ENCODE results near the gene HRH1.
"Not testable (repeated sequence)": the region's sequence is repeated elsewhere in the genome, so short reads cannot be mapped to it uniquely, and the experiment has no call there.

The HRH1 gene

DNA sequence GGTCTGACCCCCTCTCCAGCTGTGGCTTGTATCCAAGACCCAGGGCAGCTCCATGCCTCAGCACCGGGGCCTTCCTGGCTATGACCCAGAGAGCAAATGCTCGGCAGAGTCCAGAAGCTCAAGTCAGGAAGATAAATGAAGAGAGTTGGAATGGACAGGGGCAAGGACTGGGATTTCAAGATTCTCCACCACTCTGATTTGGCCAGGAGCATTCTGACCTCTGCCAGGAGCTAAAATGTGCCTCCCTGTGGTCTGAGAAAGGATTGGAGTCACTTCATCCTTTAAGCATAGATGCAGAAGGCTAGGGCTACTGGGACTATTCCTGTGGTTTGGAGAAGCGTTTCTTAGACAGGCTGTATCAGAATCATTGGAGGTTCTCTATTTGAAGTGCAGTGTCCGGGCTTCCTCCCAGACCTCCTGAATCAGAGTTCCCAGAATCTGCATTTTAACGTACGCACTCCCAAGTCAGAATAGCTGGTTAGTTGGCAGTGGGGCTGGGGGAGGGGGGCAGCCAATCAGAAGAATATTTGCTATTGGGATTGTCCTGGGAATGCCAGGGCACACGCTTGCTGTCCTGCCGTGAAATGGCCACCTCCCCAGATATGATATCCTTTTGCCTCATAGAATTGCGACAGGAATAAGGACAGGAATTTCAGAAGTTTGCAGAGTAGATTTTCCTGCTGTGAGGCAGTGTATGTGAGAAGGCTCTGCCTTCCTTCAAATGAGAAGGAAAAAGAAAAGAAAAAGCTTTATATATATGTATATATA is 57.4 kb downstream of the HRH1 start:
- DNase-seq: no peak

DNA sequence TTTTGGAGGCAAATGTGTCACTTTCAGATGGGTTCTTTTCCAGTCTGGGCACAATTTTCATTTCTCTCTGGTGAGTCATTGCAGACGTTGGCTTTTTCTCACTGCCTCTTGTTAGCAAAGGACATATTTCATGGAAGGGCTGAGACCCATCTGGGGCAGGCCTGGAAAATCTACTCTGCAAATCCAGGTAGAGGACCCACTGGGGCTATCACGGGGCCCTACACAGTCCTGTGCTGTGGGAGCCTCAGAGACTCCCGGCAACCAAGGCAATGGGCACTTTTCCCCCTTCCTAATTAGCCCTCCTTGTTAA is 58.0 kb downstream of the HRH1 start:
- DNase-seq: no peak

DNA sequence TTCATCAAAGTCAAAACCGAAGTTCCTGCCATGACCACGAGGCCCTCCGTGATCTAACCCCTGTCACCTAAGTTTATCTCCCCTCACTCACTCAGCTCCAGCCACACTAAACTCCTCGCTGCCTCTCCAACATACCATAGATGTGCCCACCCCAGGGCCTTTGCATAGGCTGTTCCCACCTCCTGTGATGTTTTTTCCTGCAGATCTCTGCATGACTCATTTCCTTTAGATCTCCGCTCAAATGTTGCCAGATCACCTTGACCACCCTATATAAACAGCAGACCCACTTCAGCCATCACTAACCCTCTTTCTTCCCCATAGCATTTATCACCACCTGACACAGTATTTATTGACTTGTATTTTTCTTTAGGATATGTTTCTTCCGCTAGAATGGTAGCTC is 58.5 kb downstream of the HRH1 start:
- no peak for DNase-seq

DNA sequence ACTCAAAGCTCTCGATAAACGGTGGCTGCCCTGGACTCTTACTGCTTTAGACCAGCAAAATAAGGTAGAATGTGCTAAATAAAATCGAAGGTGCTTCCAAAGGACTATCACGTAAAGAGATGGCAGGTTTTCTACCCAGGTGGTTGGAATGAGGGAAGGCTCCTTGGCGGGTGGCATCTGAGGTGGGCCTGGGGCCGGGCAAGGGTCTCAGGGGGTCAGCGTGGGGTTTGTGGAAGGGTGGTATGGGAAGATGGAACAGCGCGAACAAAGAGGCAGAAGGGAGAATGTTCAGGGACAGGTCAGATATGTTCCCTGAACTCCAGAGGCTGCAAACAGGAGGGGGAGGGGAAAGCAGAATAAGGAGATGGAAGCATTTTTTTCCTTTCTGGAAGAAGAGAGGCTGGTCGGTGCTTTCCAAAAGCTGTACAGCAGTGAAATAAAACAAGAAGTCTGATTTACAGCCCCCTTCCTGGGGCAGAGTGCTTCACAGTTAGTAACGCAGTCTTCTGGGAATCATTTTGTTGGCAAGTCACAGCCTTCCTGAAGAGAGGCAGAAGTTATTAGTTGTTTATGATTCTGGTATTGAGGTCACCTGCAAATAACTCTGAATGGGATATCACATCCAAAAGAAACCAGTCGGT is 59.6 kb downstream of the HRH1 start:
- DNase-seq: no peak

DNA sequence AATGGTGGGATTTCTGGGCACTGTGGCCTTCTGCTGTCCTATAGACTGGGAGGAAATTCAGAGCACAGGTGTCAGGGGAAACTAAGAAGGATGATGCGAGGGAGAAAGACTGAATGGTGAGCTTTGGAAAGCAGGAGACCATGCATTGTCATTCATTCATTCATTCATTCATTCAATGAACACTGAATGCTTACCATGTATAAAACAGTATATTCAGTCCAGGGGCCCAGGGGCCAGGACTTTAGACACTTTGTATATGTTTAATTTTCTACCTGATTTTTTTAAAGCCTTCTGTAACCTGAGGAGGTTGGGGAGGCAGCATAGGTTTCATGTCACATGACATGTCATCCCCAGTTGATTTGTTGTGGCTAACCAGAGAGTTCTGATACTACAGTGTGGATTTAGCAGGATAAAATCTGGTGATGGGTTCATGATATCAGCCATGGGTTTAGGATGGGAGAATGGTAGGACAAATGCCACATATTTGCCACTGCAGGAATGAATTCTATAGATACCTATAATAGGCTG is 60.2 kb downstream of the HRH1 start:
- DNase-seq: no peak

DNA sequence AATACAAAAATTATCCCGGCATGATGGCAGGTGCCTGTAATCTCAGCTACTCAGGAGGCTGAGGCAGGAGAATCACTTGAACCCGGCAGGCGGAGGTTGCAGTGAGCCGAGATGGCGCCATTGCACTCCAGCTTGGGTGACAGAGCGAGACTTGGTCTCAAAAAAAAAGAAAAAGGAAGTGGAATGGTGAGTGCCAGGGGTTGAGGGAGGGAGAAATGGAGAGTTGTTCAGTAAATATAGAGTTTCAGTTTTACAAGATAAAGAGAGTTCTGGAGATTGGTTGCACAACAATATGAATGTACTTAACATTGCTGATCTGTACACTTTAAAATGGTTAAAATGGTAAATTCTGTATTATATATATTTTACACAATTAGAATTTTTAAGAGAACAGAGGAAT is 63.1 kb downstream of the HRH1 start:
- DNase-seq: not testable (repeated sequence)

DNA sequence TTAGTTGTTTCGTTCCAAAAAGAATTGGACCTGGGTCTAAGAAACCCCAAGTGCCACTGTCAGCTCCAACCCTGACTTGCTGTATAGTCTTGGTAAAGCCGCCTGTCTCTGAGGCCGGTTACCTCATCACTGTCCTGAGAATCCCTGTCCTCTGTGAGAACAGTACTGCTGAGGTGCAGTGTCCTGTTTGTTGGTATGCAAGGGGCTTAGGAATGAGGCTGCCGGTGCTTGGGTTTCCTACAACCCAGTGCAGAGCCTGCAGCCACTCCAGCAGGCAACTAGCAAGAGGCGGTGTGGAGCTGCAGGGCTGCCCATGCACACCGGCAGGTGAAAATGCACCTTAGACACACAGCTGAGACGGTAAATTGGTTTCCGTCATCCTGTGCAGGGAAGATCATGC is 65.9 kb downstream of the HRH1 start:
- no peak for DNase-seq

DNA sequence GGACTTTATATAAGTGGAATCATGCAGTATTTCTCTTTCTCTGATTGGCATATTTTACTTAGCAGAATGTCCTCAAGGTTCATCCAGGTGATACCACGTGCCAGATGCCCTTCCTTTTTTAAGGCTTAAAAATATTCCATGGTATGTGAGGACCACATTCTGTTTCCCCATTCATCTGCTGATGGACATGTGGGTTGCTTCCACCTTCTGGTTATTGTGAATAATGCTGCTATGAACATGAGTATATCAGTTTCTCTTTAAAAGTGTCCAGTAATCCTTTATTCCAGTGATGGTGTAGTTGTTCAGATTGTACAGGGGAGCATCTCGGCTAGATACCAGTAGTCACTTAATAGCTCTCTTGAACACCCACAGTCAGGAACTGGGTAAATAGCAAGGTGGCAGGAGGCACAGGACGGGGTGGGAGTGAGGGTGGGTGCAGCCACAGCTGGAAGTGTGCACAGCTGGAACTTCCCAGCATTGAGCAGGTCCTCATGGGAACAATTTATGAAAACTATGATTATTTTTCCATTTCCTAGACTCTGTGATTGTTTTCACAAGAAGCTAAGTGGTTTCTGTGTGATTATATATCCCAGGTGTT is 67.6 kb downstream of the HRH1 start:
- DNase-seq: peak; percentile 19 to 29

DNA sequence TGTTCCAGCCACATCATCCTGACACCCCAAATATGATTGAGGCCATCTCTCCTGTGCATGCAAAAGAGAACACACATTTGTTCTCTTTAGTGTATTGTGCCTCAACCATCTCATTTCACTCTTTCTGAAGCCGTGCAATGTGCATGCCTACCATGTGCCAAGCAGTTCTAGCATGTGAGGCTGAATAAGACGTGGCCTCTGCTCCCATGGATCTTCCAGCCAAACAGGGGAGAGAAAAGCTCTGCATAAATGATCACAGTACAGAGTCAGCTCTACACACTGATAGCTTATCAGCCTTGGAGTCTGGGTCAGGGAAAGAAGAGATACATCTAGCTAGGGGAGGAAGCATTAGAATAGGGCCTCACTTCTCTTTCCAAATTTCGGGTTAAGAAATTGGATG is 69.7 kb downstream of the HRH1 start:
- DNase-seq: no peak

DNA sequence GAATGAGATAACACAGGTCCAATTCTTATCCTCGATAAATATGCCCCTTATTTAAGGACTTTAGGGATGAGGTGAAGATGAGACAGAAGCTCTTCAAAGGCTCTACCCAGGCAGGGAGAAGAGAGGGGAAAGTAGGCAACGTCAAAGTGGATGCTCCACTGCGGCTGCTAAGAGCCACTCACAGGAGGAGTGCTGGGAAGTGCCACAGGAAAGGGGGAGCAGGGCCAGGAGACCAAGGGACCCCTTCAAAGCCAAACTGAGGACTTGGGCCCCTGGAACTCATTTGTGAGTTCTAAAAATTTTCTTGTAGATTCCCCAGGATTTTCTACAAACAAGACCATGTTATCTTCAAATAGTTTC is 70.6 kb downstream of the HRH1 start:
- DNase-seq: no peak

DNA sequence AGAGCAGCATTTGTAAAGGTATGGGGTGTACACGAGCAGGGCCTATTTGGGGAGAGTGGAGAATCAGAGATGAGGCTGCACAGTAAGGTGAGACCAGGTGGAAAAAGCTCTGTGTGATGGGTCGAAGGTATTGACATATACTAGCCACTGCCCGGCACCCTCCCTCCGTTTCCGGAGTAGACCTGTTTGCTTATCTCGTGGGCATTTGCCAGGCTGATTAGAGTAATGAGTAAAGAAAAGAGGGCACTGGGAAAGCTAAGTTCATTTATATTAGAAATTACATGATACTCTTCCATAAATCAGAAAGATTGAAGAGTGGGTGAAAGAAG is 71.7 kb downstream of the HRH1 start:
- DNase-seq: no peak

DNA sequence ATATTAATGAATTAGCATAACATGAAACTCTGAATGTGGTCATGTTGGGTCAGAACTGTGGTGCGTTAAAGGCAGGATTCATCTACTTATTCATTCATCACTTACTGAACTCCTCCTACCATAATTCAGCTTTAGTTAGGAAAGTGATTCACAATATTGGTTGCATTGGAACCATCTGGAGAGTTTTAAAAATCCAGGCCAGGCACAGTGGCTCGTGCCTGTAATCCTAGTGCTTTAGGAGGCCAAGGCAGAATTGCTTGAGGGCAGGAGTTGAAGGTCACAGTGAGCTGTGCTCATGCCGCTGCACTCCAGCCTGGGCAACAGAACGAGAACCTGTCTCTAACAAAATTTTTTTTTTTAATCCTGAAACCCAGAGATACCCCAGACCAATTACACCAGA is 73.7 kb downstream of the HRH1 start:
- no peak for DNase-seq

DNA sequence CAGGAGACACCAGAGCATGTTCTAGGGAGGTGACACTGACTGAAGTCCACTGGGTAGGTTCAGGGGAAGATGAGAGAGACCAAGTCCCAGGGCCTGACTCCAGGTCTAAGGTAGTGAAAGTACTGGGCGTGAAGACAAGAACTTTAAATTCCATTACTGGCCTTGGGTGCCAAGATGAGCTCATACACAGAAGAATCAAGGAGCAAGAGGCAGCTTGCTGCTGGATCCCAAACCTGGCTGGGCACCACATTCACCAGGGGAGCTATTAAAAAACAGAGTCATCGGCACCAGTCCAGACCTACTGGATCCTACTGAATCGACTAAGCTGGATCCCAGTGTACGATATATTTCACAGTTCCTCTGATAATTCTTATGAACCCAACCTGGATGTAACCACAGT is 75.8 kb downstream of the HRH1 start:
- no peak for DNase-seq

DNA sequence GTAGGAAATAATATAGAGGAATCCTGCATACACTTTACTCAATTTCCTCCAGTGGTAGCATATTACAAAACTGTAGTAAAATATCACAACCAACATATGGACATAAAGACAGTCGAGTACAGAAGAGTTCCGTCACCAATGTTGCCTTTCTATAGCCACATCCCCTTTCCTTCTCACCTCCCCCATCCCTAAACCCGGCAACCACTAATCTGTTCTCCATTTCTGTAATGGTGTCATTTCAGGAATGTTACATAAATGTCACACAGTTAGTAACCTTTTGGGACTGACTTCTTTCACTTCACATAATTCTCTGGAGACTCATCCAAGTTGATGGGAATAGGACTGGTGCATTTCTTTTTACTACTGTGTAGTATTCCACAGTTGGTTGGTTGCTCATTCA is 76.5 kb downstream of the HRH1 start:
- DNase-seq: no peak

DNA sequence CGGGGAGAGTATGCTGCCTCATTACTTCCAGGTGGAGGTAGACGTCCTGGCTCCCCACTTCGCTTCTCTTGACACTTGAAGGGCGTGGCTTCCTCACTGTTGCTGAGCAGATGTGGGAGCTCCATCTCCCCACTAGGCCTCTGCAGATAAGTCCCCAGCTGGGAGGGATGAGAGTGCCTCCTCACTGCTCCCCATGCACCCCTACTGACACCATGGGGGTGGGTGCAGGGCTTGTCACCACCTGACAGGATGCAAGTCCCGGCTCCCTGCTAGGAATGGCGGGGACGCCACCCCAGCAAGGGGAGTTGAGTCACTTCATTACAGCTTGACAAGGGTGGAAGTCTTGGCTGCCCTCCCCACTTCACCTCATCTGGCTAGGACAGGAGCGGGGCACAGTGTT is 81.1 kb downstream of the HRH1 start:
- DNase-seq: no peak

DNA sequence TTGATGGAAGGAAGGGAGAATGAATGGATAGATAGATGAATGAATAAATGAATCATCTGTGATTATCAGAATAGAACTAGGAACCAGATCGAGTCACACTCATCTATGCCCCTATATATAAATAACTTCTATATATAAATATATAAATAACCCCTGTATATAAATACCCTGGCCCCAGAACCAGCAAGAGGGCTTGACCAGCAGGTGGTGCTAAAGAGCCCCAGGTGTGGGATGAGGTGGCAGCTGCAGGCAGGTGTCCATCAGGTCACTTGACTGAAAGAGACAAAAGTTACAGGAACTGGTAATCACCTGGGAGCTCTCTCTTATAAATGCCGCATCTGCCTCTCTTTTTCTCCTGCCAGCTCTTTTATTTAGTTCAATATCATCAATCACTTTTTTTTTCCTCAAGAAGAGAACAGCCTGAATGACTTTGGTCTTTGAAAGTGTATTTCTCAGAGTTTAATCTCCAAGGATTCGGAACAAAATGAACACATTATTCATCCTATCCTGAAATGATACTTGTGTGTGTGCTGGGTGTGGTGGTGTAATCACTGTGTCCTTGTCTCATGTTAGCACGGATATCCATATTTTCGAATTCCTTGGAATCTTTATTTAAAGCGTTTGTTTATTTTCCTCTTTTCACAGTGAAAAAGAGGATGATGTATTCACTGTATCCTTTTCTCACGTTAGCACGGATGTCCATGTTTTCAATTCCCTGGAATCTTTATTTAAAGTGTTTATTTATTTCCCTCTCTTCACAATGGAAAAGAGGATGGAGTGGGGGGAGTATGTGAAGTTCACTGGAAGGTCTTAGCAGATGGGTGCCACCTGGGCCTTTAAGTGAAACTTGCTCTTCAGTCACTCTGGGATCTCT is 82.5 kb downstream of the HRH1 start:
- peak; percentile 28 to 56 for DNase-seq

DNA sequence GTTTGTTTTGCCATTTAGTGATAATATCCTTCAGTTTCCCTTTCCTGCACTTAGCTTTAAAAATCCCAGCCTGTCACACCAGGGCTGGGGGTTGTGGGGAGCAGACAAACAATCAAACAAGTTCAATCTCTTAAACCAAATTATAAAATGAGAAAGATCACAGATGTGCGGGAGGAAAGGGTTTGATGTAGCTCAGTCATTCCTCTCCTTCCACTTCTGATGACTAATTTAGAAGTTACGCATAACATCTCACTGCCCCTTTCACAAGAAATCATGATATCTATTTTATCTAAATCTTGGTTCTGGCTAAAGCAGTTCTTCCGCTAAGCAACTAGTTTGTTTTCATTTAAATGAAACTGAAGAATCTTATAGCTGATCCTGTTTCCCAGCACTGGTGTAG is 83.8 kb downstream of the HRH1 start:
- no peak for DNase-seq

DNA sequence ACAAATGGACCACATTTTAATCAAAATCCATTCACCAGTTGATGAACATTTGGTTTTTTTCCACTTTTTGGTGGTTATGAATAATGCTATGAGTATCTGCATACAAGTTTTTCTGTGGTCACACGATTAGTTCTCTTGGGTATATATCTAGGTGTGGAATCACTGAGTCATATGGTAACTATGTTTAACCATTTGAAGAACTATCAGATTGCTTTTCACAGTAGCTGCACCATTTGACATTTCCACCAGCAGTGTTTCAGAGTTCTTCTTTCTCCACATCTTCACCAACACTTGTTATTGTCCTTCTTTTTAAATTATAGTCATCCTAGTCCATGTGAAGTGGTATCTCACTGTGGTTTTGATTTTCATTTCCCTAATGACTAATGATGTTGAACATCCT is 84.6 kb downstream of the HRH1 start:
- no peak for DNase-seq

DNA sequence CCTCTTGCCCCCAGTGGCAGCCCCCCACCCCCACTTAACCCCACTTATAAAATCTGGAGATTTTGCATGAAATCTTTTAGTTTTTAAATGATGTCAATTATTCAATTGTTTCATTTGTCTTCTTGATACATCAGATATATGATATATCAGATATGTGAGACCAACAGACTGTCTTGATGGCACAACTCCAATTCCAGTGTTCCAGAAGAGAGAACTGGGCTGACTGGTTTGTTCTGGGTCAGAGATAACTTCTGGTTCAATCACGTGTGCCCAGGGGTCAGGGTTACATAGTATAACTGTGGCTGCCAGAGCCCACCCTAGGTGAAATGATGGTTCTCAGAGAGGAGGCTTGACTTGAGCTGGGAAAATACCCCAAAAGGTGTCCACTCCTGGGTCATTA is 85.5 kb downstream of the HRH1 start:
- no peak for DNase-seq

DNA sequence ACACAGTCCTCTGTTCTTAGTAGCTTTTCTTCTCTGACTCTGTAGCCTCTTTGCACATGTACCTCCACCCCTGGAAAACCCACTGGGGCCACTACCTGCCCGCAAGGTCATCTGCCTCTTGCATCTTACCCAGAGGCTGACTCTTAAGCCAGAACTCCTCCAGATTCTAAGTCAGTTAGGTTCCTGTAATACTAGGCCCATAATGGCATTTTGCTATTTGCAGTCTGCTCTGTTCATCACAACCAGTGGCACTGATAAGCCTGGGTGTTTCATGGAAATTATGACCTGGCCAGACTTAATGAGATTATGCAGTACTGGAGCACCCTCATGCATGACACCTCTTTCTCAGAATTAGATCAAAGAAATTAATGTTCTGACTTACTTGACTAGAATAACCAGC is 86.2 kb downstream of the HRH1 start:
- DNase-seq: no peak

DNA sequence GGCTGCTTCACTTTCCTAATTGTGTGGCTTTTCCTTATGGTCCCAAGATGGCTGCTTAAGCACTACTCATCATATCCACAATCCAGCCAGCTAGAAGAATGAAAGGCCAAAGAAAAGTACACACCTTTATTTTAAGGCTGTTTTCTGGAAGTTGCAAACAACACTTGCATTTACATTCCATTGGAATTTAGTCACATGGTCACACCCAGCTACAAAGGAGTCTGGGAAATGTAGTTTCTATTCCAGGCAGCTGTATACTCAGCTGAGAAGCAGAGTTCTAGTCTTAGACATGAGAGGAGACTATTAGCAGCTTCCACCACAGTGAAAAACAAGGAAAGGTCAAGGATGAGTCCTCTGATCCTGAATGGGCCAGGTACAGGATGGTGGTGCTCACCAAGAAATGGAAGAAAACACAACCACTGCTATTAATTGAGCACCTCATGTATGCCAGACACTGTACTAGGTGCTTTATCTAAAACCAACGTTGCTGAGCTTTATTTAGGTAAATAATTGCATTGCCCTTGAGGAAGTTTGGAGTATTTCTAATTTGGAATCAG is 89.9 kb downstream of the HRH1 start:
- DNase-seq: no peak

DNA sequence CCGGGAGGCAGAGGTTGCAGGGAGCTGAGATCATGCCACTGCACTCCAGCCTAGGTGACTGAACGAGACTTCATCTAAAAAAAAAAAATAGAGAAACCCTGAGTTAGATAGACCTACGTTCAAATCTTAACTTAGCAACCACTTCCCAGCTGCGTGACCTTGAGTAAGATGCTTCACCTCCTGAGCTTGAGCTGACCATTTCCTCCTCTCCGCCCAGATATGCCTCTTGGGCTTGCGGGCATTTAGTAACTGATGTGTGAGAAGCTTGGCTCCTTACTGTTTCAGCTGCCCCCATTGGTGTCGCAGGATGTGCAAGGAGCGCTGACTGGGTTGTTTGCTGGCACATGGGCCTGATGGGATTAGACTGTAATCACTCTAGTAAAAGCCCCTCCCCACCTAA is 91.0 kb downstream of the HRH1 start:
- no peak for DNase-seq
